ENCODE measurements around the gene MLN. TPM values are rescaled to one million over a fixed set of nuclear protein-coding genes. Genes with fewer than 3 reads are reported as not detected.

MLN gene
- total RNA-seq, 2 donors from 2014 or later: not detected

DNA sequence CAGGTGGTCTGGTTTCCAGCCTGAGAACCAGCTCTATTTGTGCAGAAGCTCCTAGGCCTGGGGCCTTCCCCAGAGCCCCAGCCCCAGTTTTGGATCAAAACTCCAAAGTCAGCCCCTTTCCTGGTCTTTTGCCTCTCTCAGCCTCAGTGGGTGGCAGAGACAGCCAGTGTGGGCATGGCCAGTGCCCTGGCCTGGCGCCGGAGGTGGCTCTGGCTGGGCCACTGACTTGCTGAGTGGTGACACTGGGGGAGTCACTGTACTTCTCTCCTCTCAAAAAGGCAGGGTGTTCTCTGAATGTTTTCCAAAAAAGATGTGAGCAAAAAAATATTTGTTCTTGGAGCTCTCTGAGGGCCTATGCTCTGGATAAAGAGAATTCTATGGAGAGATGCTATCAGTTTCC lies 20.0 kb upstream of the MLN start:
- Mint-ChIP-seq H3K9me3 (no peaks in the 10 kb centered on the region), H3K27ac (peak overlapping the region in 1 of 2 donors; percentile 46), H3K36me3 (no peaks in the 10 kb centered on the region)
- ATAC-seq (no peak), DNase-seq (ENCODE audit: low spot score in 2 of 2) (no peak)

DNA sequence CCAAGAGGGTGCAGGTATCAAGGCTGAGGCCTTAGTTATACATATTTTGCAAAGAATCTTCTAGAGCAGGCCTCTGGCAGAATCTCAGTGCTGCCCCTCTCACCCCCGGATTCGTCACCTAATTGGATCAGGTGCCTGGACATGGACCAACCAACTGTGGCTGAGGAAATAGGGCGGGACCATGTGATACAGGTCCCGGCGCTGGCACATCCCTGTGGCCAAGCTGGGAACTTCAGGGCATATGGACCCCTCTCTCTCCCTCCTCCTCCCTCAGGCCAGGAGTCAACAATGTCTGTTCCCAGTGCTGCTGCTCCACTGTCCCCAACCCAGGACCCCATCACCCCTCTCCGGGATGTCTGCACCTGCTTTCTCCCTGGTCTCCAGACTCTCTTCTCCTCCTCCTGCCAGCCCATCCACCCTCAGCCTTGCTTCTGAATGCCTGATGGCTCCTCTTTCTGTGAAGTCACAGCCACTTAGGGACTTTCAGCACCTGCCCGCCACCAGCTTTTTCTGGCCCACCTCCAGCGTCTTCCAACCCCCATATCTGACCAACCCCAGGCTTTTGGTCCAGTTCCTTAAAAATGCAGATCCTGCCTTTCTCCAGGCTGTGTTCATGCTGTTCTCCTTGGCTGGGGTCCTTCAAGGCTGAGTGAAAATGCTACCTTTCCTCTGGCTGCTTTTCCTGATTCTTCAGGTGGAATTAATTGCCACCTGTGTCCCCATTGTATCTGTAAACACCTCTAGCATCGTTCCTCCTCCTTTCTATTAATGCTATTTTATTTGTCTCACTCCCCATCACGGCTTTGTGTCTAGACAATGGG lies 19.0 kb upstream of the MLN start:
- ATAC-seq (peak in 1 of 2 donors; percentile 41), DNase-seq (ENCODE audit: low spot score in 2 of 2) (no peak)
- Mint-ChIP-seq H3K27ac (no peak overlapping the region), H3K36me3 (no peaks in the 10 kb centered on the region), H3K9me3 (no peaks in the 10 kb centered on the region)

DNA sequence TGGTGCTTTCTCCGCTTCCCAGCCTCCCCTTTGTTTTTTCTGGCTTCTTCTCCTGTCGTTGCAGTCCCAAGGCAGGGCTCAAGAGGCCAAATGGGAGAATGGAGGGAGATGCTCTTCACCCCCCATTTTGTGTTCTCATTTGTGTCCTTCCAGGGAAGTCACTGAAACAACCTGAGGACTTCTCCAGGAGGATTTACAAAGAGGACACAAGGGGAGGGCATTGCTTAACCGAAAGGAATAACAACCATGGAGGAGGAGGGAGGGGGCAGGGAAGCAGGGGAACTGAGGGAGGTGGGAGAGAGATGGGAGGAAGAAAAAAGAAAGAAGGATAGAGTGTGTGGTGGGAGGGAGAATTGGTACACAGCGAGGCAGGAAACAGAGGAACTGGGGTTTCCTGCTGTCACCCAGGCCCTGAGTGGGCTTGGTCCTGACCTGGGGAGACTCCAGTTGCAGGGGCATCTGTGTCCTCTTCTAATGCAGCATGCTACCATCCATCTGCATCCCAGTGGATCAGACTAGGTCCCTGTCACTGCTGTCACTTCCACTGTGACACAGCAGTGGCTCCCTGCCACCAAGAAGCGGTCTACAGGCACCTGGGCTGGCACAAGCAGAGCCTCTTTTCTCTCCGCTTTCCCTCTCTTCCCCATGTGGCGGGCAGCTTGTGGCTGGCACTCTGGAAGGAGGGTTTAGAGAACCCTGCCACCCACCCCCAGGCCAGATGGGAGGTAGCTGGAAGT lies 17.1 kb upstream of the MLN start:
- no peak overlapping the region for H3K27ac Mint-ChIP-seq
- H3K36me3 Mint-ChIP-seq: no peaks in the 10 kb centered on the region
- ATAC-seq: no peak
- H3K9me3 Mint-ChIP-seq: no peaks in the 10 kb centered on the region
- DNase-seq (ENCODE audit: low spot score in 2 of 2): no peak

DNA sequence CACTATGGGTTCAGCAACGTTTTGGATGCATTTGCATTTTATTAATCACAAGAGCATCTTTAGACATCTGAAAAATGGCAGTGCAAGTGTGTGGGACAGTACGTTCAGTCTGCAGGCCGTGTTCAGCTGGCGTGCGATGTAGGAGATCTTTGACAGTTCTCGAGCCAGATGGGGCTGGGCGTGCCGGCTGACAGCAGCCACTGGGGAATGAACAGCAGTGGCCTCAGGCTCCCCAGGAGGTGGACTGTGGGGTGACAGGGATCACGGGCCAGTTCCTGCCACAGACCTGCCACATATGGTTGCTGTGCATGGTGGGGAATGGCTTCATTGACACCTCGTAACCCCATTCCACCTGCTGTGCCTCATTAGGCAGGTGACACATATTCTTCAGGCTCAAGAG lies 16.4 kb upstream of the MLN start:
- H3K9me3 Mint-ChIP-seq: no peaks in the 10 kb centered on the region
- no peaks in the 10 kb centered on the region for H3K36me3 Mint-ChIP-seq
- H3K27ac Mint-ChIP-seq: no peak overlapping the region
- DNase-seq (ENCODE audit: low spot score in 2 of 2) (no peak), ATAC-seq (no peak)

DNA sequence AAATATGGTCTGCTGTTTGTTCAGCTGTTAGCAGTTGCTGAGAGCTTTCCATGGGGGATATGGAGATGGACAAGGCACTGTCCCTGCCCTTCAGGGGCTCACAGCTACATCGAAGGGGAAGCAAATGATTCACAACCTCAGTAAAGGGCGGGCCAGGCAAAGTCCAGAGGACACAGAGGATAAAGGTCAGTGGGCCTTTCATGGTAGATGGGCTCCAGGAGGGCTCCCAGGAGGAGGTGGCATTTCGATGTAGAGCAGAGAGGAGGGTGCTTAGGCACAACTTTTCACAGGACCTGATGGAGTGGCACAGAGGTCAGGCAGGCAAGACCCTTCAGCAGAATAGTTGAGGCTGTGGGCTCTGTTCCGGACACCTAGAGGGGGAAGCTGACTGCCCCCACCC lies 15.2 kb upstream of the MLN start:
- no peak for DNase-seq (ENCODE audit: low spot score in 2 of 2)
- Mint-ChIP-seq H3K27ac (peak overlapping the region in 1 of 2 donors; percentile 4), H3K36me3 (no peaks in the 10 kb centered on the region), H3K9me3 (no peaks in the 10 kb centered on the region)
- no peak for ATAC-seq

DNA sequence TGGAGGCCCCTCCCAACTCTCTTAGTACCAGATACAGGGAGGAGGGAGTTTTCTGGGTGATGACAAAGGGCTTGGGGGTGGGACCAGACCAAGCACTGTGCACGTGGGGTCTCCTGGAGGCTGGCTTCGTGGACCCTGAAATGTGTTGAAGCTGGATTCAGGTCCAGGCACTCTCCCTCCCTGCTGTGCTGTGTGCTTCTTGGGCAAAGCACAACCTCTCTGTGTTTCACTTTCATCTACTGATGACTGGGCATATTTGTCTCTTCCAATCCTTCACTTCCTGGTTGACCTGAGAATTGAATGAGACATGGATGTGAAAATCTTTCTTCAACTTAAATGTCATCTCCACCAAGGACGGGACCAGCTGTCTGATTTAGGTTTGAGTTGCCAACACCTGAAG lies 14.5 kb upstream of the MLN start:
- Mint-ChIP-seq H3K27ac (peak overlapping the region in 1 of 2 donors; percentile 4), H3K36me3 (no peaks in the 10 kb centered on the region), H3K9me3 (no peaks in the 10 kb centered on the region)
- DNase-seq (ENCODE audit: low spot score in 2 of 2): no peak
- ATAC-seq: no peak

GRCh38 chr6:33817489-33817888 lies 13.7 kb upstream of the MLN start:
- DNase-seq (ENCODE audit: low spot score in 2 of 2) (no peak), ATAC-seq (no peak)
- Mint-ChIP-seq H3K36me3 (no peaks in the 10 kb centered on the region), H3K27ac (no peak overlapping the region), H3K9me3 (no peaks in the 10 kb centered on the region)

DNA sequence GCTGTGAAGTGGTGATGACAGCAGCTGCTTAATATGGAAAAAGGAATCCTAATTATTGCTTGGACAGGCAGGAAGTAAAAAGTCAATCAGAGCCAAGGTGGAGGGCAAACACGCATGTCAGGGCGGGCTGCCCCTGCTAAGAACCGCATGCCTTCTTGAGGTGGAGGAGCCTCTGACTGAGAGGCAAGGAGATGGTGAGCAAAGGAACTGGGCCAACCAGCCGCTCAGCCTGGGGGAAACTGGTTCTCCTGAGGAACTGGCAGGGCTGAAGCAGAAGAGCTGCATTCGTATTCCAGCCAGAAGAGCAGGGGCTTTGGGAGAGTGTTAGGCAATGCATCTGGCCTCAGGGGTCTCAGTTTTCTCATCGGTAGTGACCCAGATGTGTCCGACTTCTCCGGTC lies 13.1 kb upstream of the MLN start:
- Mint-ChIP-seq H3K27ac (no peak overlapping the region), H3K36me3 (no peaks in the 10 kb centered on the region), H3K9me3 (no peaks in the 10 kb centered on the region)
- DNase-seq (ENCODE audit: low spot score in 2 of 2): no peak
- ATAC-seq: no peak

DNA sequence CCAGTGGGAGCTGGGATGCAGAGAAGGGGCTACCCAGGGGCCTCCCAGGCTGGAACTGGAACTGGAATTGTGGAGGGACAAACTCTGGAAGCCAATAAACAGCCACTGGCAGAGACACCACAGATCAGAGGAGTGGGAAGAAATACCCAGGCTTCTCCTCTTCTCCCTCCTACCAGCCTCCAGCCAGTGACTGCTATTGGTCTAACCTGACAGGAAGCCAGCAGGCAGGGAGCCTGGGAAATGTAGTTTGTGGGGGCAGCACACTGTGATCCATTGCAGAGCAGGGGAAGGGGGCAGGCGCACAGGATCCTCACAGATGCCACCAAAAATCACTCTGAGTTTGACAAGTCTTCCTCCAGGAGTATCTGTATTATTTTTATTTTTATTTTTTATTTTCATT lies 12.1 kb upstream of the MLN start:
- H3K27ac Mint-ChIP-seq: no peak overlapping the region
- peak in 1 of 2 donors; percentile 76 for ATAC-seq
- no peaks in the 10 kb centered on the region for H3K9me3 Mint-ChIP-seq
- no peaks in the 10 kb centered on the region for H3K36me3 Mint-ChIP-seq
- no peak for DNase-seq (ENCODE audit: low spot score in 2 of 2)

- H3K9me3 Mint-ChIP-seq: no peaks in the 10 kb centered on the region
- H3K36me3 Mint-ChIP-seq: no peaks in the 10 kb centered on the region
- H3K27ac Mint-ChIP-seq: no peak overlapping the region
- ATAC-seq (no peak), DNase-seq (ENCODE audit: low spot score in 2 of 2) (no peak)
Measured at GRCh38 chr6:33813990-33814985, 10.5 kb upstream of the MLN start.

DNA sequence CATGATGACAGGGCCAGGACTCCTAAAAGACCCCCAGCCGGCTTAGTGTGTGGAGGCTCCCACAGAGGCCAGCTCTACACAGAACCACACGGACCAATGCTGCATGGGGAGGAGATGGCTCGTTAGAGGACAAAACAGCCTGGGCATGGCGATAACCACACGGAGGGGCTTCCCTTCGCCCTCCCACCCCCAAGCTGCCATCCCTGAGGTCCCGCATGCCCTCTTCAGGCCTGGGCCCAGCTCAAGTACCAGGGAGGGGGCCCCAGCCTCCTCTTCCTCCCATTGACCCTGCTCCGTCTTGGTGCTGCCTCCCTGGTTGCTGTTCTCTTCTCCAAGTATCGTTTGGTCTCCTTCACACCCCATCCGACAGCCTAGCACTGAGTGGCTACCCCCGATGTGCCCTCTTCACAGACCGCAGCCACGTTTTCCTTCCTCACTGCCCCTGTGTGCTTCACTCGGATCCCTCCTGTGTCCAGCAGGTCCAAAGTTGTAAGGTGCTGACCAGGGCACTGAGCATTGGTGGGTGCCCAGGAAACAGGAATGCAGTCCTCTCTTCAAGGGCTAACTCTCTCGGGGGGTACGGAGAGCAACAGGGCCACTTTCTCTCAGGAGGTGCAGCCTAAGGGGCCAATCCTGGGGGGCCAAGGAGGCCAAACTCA lies 9.6 kb upstream of the MLN start:
- Mint-ChIP-seq H3K9me3 (no peaks in the 10 kb centered on the region), H3K27ac (no peak overlapping the region), H3K36me3 (no peaks in the 10 kb centered on the region)
- no peak for DNase-seq (ENCODE audit: low spot score in 2 of 2)
- no peak for ATAC-seq

DNA sequence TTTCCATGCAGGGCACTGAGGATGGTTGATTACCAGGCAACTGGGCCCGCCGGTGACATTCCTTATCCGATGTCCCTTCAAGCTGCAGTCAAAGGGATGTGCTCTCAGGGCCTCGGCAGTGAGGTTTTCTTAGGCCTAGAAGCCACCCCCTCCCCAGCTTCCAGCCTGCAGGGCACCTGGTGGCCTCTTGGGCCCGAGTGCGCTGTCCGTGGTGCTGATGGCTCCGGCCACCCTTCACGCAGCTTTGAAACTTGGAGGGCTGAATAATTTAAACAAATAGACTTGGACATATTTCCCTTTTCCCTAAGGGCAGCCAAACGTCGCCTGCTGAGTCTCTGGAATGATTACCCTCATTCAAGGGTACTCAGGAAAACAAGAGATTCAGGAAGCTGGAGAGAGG lies 8.9 kb upstream of the MLN start:
- peak in 1 of 2 donors; percentile 51 for DNase-seq (ENCODE audit: low spot score in 2 of 2)
- ATAC-seq: no peak
- Mint-ChIP-seq H3K36me3 (no peaks in the 10 kb centered on the region), H3K9me3 (no peaks in the 10 kb centered on the region), H3K27ac (no peak overlapping the region)

DNA sequence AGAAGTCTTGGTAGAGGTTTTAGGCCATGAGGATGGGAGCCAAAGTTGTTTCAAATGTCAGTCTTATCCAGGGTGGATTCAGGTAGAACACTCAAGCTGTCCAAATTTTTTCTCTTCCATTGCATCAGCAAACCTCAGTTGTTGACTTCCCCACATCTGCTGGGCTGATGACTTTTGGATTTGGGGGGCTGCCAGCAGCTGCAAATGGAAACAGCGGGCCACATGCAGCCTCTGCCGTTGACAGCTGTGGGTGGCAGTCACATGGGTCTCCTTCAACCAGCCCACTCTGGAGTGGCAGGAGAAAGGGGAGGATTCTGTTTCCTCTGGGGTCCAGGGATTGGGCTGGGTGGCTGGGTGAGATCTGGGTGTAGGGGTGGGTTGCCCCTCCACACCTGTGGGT lies 5.8 kb upstream of the MLN start:
- Mint-ChIP-seq H3K36me3 (no peaks in the 10 kb centered on the region), H3K9me3 (no peaks in the 10 kb centered on the region), H3K27ac (no peak overlapping the region)
- ATAC-seq (no peak), DNase-seq (ENCODE audit: low spot score in 2 of 2) (no peak)

GRCh38 chr6:33808641-33809180 lies 4.9 kb upstream of the MLN start:
- ATAC-seq: no peak
- Mint-ChIP-seq H3K27ac (no peak overlapping the region), H3K36me3 (no peaks in the 10 kb centered on the region), H3K9me3 (no peaks in the 10 kb centered on the region)
- DNase-seq (ENCODE audit: low spot score in 2 of 2): no peak

DNA sequence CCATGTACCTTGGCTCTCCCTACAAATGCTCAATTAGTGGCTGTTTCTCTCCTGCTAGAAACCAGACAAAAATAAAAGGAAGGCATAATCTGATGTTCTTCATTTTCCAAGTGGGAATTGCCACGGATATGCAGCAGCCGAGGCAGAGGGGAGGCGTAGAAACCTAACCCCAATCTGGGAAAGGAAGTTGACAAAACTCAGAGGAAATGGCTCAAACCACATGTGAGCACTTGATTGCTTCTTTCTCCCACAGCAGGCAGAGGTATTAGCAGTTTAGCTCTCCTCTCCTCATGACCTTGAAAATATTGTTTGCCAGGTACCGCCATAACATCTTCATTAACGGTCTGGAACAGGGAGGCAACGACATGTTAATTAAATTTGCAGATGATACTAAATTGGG lies 3.8 kb upstream of the MLN start:
- Mint-ChIP-seq H3K9me3 (no peaks in the 10 kb centered on the region), H3K27ac (no peak overlapping the region), H3K36me3 (no peaks in the 10 kb centered on the region)
- DNase-seq (ENCODE audit: low spot score in 2 of 2): no peak
- ATAC-seq: no peak

DNA sequence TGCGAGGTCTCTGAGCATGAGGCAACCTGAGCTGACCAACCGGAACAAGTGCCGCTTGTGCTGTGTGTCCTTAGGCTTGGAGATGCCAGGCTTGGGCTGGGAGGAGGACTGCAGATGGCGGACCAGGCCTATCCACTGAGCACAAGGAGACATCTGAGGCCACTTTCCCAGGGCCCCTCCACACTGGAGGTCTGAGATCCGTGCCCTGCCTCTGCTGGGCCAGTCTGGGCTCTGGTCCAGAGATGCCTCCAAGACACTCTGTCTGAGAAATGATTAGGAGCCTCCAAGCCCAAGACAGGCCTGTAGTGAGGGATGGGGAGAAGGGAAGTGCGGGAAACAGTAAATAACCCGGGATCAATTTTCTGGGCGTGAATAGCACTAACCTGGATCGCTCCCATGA lies 3.0 kb upstream of the MLN start:
- ATAC-seq (no peak), DNase-seq (ENCODE audit: low spot score in 2 of 2) (no peak)
- Mint-ChIP-seq H3K9me3 (no peaks in the 10 kb centered on the region), H3K27ac (no peak overlapping the region), H3K36me3 (no peaks in the 10 kb centered on the region)
